ENCODE data around the gene ATG9B. TPM values are rescaled to one million over a fixed set of nuclear protein-coding genes. Genes with fewer than 3 reads are reported as not detected.

ATG9B gene
- total and polyA plus RNA-seq, 2 of the 13 experiments (the other 11 are each of a cell fraction or from before 2014, with no cell fraction given): 0.24 TPM; not detected in 1

- TF ChIP-seq, protein P1, sequence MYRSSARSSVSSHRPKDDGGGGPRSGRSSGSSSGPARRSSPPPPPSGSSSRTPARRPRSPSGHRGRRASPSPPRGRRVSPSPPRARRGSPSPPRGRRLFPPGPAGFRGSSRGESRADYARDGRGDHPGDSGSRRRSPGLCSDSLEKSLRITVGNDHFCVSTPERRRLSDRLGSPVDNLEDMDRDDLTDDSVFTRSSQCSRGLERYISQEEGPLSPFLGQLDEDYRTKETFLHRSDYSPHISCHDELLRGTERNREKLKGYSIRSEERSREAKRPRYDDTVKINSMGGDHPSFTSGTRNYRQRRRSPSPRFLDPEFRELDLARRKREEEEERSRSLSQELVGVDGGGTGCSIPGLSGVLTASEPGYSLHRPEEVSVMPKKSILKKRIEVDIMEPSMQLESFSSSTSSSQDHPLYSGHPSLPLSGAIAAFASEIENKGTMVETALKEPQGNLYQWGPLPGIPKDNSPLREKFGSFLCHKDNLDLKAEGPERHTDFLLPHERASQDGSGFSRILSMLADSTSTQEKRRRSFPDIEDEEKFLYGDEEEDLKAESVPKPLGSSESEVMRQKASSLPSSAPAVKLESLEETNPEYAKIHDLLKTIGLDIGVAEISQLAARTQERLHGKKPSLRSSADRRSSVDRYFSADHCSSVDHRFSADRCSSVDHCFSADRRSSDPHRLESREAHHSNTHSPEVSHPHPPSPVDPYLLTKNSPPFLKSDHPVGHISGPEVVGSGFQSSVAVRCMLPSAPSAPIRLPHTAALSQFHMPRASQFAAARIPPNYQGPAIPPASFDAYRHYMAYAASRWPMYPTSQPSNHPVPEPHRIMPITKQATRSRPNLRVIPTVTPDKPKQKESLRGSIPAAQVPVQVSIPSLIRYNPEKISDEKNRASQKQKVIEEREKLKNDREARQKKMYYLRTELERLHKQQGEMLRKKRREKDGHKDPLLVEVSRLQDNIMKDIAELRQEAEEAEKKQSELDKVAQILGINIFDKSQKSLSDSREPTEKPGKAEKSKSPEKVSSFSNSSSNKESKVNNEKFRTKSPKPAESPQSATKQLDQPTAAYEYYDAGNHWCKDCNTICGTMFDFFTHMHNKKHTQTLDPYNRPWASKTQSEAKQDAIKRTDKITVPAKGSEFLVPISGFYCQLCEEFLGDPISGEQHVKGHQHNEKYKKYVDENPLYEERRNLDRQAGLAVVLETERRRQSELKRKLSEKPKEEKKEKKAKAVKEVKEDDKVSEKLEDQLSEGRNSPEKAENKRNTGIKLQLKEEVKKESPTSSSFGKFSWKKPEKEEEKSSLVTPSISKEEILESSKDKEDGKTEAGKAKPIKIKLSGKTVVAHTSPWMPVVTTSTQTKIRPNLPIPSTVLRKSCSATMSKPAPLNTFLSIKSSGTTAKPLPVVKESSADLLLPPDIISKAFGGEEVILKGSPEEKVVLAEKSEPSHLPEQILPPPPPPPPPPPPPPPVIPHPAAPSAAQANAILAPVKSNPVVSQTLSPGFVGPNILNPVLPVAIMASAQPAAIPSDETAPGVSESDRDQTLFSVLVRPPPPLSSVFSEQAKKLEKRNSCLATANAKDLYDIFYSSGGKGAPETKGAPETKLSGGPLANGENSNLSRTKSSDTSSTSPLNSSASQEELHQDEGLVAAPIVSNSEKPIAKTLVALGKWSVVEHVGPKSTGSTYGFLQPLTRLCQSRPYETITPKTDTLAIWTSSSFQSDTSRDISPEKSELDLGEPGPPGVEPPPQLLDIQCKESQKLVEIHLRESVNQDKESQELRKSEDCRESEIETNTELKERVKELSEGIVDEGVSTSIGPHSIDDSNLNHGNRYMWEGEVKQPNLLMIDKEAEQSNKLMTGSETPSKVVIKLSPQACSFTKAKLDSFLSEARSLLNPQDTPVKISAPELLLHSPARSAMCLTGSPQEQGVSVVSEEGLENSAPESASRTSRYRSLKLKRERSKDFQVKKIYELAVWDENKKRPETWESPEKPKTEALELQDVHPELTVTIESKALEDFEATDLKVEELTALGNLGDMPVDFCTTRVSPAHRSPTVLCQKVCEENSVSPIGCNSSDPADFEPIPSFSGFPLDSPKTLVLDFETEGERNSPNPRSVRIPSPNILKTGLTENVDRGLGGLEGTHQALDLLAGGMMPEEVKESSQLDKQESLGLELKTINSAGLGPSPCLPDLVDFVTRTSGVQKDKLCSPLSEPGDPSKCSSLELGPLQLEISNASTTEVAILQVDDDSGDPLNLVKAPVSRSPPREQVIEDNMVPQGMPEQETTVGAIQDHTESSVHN (CRISPR knock-in tag; IDR thresholded peaks at IDR 0.05): no peak
- peak; percentile 22; the same call in 1 of the 2 replicates for TF ChIP-seq ZFX (CRISPR knock-in tag; IDR thresholded peaks at IDR 0.05; ENCODE audit: low read depth)
Measured at GRCh38 chr7:151007469-151007898, 16.8 kb downstream of the ATG9B start (continued).

DNA sequence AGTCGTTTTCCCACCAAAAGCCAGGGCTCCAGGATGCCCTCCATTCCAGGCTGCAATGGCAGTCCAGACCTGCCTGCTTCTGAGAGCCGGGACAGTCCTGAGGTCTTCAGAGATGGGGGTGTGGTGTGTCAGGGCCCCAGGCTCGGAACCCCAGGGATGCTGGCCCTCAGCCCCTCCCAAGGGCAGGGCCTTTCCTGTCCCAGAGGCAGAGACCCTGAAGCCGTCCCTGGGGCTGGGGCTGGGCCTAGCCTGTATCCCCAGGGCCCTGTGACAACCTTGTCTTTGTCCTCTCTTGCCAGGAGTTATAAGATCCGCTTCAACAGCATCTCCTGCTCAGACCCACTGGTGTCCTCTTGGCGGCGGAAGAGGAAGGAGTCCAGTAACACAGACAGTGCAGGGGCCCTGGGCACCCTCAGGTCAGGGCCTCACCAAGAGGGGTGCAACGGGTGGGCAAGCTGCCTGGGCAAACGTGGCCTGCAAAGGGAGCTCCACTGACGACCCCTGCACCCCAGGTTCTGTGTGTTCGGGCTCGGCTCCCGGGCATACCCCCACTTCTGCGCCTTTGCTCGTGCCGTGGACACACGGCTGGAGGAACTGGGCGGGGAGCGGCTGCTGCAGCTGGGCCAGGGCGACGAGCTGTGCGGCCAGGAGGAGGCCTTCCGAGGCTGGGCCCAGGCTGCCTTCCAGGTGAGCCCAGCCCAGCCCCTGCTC lies 17.5 kb downstream of the ATG9B start:
- peaks cover 91% of the 10 kb centered on the region for H3K4me1 ChIP-seq (ENCODE audit: insufficient read depth, low read length)
- in situ Hi-C loops (cut with HindIII; ENCODE audit: extremely low pct_ligation_motif_present, low pct_unique_long_range_greater_than_20kb): no loop called here
- H4K20me1 ChIP-seq (ENCODE audit: insufficient read depth, low read length): no peaks in the 10 kb centered on the region
- no TSS peak for BruUV-seq (replicated peaks)
- H3K4me3 ChIP-seq (replicated peaks in 1 of 3; ENCODE audit: insufficient read depth in 1 of 3, low read depth in 2 of 3, low read length in 3 of 3): peak overlapping the region in 2 of 3 experiments; percentile 6 to 48; a peak in 2 of 6 replicates
- no peak overlapping the region for H3K27ac ChIP-seq (ENCODE audit: extremely low read length, insufficient read depth, low read length)
- DNase-seq (ENCODE audit: low spot score) (no peak), FAIRE-seq (no peak), ATAC-seq (peak; percentile 5; the same call in 1 of the 3 replicates)
- 0 out of 2 replicates have a peak overlapping the region, but pooled peaks have one; percentile 2 for H3K9ac ChIP-seq (ENCODE audit: insufficient read depth, low read depth, low read length)
- WGBS (ENCODE audit: low lambda C conversion rate): 60% methylated on average over 16 of the region's 23 CpGs
- no peaks in the 10 kb centered on the region for H3K36me3 ChIP-seq (replicated peaks in 1 of 2; ENCODE audit: control insufficient read depth in 1 of 2, insufficient read depth in 2 of 2, low read length in 2 of 2)
- peaks cover 0 to 2% of the 10 kb centered on the region in 2 experiments; a peak in 2 of 5 replicates for H3K27me3 ChIP-seq (ENCODE audit: control insufficient read depth in 1 of 2, insufficient read depth in 2 of 2, low read length in 2 of 2)
- H3K4me2 ChIP-seq (ENCODE audit: low read depth, low read length): peak overlapping the region; percentile 98; the same call in 1 of the 2 replicates
- H3K79me2 ChIP-seq (ENCODE audit: insufficient read depth, low read length): no peaks in the 10 kb centered on the region
- ChIA-PET POLR2A (interaction anchor here (4.2 kb wide), 1 partner anchor 56 kb away, joined by 29 read pairs; no protein-coding TSS in a partner anchor), CTCF (ENCODE audit: low intra/inter-chr PET ratio, low total read pairs) (no interaction called here)
- intact Hi-C loops (cut with micrococcal nuclease; ENCODE audit: unreplicated experiment): no loop called here
- no peaks in the 10 kb centered on the region for H3K9me3 ChIP-seq (ENCODE audit: low read length)
- no peak overlapping the region for H2AFZ ChIP-seq (ENCODE audit: low read length)
- TF ChIP-seq HMG20A (CRISPR knock-in tag; IDR thresholded peaks at IDR 0.05; ENCODE audit: borderline replicate concordance) (no peak), RBAK (CRISPR knock-in tag; IDR thresholded peaks at IDR 0.05) (0 out of 2 replicates have a peak, but pooled peaks have one; percentile 22)
- TF ChIP-seq, protein P2, sequence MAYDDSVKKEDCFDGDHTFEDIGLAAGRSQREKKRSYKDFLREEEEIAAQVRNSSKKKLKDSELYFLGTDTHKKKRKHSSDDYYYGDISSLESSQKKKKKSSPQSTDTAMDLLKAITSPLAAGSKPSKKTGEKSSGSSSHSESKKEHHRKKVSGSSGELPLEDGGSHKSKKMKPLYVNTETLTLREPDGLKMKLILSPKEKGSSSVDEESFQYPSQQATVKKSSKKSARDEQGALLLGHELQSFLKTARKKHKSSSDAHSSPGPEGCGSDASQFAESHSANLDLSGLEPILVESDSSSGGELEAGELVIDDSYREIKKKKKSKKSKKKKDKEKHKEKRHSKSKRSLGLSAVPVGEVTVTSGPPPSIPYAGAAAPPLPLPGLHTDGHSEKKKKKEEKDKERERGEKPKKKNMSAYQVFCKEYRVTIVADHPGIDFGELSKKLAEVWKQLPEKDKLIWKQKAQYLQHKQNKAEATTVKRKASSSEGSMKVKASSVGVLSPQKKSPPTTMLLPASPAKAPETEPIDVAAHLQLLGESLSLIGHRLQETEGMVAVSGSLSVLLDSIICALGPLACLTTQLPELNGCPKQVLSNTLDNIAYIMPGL (CRISPR knock-in tag; IDR thresholded peaks at IDR 0.05; ENCODE audit: borderline replicate concordance in 1 of 2, low read depth in 1 of 2): 0 out of 4 replicates have a peak, but pooled peaks of 1 of the 2 experiments have one; percentile 42
